H1 (cell line): ENCODE data around the gene HES4. TPM values are rescaled to one million over a fixed set of nuclear protein-coding genes. Genes with fewer than 3 reads are reported as not detected.

Source experiments
- BACH1 ChIP-seq: IDR thresholded peaks from 2 replicates; pipeline ENCODE4 v1.6.1; 2012; ENCODE audit warnings: low read length, improper control_type of control experiment
- EP300 ChIP-seq, 2 experiments: IDR thresholded peaks; 1 replicate in 1 of 2; 2 replicates in 1 of 2; pipeline ENCODE4 v1.6.1; 2011 to 2012; ENCODE audit warnings: low read depth in 2 of 2, low read length in 2 of 2, mild to moderate bottlenecking in 2 of 2, borderline replicate concordance in 1 of 2, inconsistent platforms in 1 of 2, moderate library complexity in 1 of 2
- NANOG ChIP-seq: IDR thresholded peaks from 2 replicates; pipeline ENCODE4 v1.6.1; 2011; ENCODE audit warnings: low read length, low read depth, mild to moderate bottlenecking, inconsistent platforms; ENCODE audit not compliant: insufficient read depth, poor library complexity, severe bottlenecking
- PHF8 ChIP-seq: fragments of 200-600 bp; sonication (generic); conservative IDR thresholded peaks from 2 replicates; pipeline ENCODE4 v1.7.1; 2012; ENCODE audit warnings: low read depth, mild to moderate bottlenecking, inconsistent platforms, low read length, moderate library complexity
- RNF2 ChIP-seq: fragments of 200-900, 300-1000 bp; sonication (generic); IDR thresholded peaks from 2 replicates; pipeline ENCODE4 v1.7.1; 2016; ENCODE audit warnings: borderline replicate concordance, low read depth, mild to moderate bottlenecking, antibody characterized with exemption, low read length; ENCODE audit not compliant: poor library complexity, severe bottlenecking; ENCODE audit errors: missing control alignments
- TAF1 ChIP-seq: IDR thresholded peaks from 2 replicates; pipeline ENCODE4 v1.6.1; 2011; ENCODE audit warnings: mild to moderate bottlenecking, low read depth, low read length
- TEAD4 ChIP-seq: IDR thresholded peaks from 2 replicates; pipeline ENCODE4 v1.6.1; 2012; ENCODE audit warnings: low read depth, low read length, inconsistent platforms, mixed read lengths
- polyA plus RNA-seq, 7 experiments: library from polyadenylated mRNA; depleted of rRNA in 3 of 7; stranded (reverse) in 5 of 7; unstranded in 2 of 7; fragments of >200 nt in 5 of 7; fragments of 200-250 nt in 2 of 7; gene quantifications; 1 replicate in 5 of 7; 2 replicates in 1 of 7; 4 replicates in 1 of 7; pipeline versions ENCODE4 v1.2.1 to v1.2.3, GENCODE V29; 2011 to 2013; ENCODE audit warnings: missing spikeins in 2 of 7, mixed read lengths in 2 of 7
- total RNA-seq: library from RNA; stranded (reverse); fragmentation: NEBNext Ultra II Directional; extraction: Animal tissue kit (Norgen Biotek cat#: 25700); gene quantifications from 2 replicates; pipeline ENCODE4 v1.2.1, GENCODE V29; 2021

Gene HES4
- total and polyA plus RNA-seq, 2 of the 8 experiments (the other 6 are each of a cell fraction or from before 2014, with no cell fraction given), result 2.8 to 3.5 TPM

DNA sequence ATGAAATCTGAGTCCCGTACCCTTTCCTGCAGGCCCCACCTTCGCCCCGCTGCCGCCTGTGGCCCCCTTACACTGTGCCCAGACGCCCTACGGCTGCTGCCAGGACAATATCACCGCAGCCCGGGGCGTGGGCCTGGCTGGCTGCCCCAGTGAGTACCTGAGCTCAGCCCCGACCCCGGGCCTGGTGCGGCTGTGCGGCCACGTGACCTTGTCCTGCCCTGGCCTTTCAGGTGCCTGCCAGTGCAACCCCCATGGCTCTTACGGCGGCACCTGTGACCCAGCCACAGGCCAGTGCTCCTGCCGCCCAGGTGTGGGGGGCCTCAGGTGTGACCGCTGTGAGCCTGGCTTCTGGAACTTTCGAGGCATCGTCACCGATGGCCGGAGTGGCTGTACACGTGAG lies 45.2 kb upstream of the HES4 start (continued):
- TF ChIP-seq RNF2 (no peak), BACH1 (no peak), NANOG (no peak), EP300 (IDR thresholded peaks at IDR 0.05; ENCODE audit: borderline replicate concordance in 1 of 2, low read depth in 2 of 2, low read length in 2 of 2) (no peak), TAF1 (no peak), TEAD4 (no peak), PHF8 (no peak)
